ENCODE data around the gene R3HDM4. TPM values are rescaled to one million over a fixed set of nuclear protein-coding genes. Genes with fewer than 3 reads are reported as not detected.

R3HDM4 gene
- total and polyA plus RNA-seq, 9 of the 15 experiments (the other 6 are each of a cell fraction or from before 2014, with no cell fraction given) = 3.2 to 154 (median 59.0) TPM

DNA sequence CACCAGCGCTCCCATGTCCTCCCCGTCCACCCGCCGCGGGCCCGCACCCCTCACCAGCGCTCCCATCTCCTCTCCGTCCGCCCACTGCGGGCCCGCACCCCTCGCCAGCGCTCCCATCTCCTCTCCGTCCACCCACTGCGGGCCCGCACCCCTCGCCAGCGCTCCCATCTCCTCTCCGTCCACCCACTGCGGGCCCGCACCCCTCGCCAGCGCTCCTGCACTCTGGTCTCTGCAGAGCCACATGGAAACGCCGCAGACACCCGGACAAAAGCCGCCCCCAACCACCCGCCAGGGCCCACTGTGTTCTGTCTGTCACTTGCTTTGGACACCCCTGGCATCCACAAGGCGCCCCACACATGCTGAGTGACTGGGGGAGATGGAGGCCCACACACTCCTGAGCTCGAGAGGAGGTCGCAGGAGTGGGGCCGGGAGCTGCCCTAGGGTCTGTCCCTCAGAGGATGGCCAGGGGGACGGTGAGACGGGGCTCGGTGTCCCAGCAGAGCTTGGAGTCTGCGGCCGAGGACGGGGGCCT lies 46.2 kb downstream of the R3HDM4 start (continued):
- no peak for TF ChIP-seq ESRRB (CRISPR knock-in tag; IDR thresholded peaks at IDR 0.05; ENCODE audit: borderline replicate concordance)
- TF ChIP-seq FOXM1 (IDR thresholded peaks at IDR 0.05; ENCODE audit: low read depth) = no peak
- TF ChIP-seq FOXM1 (CRISPR knock-in tag; IDR thresholded peaks at IDR 0.05; ENCODE audit: low read depth) = no peak
- TF ChIP-seq ZNF696 (CRISPR knock-in tag; conservative IDR thresholded peaks at IDR 0.05) = no peak
- no peak for TF ChIP-seq KLF13 (tag; IDR thresholded peaks at IDR 0.05; ENCODE audit: borderline replicate concordance, low read depth)
- TF ChIP-seq ZEB2 (IDR thresholded peaks at IDR 0.05) = no peak
- no peak for TF ChIP-seq ZNF717 (CRISPR knock-in tag; IDR thresholded peaks at IDR 0.05)
- no peak for TF ChIP-seq ZNF121 (CRISPR knock-in tag; conservative IDR thresholded peaks at IDR 0.05)
- TF ChIP-seq ZFX (CRISPR knock-in tag; IDR thresholded peaks at IDR 0.05) = no peak
- no peak for TF ChIP-seq NCOR1 (IDR thresholded peaks at IDR 0.05)
- no peak for TF ChIP-seq ZNF124 (CRISPR knock-in tag; IDR thresholded peaks at IDR 0.05)
- TF ChIP-seq, protein P1, sequence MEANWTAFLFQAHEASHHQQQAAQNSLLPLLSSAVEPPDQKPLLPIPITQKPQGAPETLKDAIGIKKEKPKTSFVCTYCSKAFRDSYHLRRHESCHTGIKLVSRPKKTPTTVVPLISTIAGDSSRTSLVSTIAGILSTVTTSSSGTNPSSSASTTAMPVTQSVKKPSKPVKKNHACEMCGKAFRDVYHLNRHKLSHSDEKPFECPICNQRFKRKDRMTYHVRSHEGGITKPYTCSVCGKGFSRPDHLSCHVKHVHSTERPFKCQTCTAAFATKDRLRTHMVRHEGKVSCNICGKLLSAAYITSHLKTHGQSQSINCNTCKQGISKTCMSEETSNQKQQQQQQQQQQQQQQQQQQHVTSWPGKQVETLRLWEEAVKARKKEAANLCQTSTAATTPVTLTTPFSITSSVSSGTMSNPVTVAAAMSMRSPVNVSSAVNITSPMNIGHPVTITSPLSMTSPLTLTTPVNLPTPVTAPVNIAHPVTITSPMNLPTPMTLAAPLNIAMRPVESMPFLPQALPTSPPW (CRISPR knock-in tag; IDR thresholded peaks at IDR 0.05) = no peak
- no peak for TF ChIP-seq NCOA4 (IDR thresholded peaks at IDR 0.05; ENCODE audit: partially characterized antibody)
- TF ChIP-seq YBX1 (IDR thresholded peaks at IDR 0.05) = no peak
- TF ChIP-seq RBM22 (IDR thresholded peaks at IDR 0.05; ENCODE audit: low read depth, low read length, poor library complexity, severe bottlenecking) = peak; percentile 72
- TF ChIP-seq, protein P2, sequence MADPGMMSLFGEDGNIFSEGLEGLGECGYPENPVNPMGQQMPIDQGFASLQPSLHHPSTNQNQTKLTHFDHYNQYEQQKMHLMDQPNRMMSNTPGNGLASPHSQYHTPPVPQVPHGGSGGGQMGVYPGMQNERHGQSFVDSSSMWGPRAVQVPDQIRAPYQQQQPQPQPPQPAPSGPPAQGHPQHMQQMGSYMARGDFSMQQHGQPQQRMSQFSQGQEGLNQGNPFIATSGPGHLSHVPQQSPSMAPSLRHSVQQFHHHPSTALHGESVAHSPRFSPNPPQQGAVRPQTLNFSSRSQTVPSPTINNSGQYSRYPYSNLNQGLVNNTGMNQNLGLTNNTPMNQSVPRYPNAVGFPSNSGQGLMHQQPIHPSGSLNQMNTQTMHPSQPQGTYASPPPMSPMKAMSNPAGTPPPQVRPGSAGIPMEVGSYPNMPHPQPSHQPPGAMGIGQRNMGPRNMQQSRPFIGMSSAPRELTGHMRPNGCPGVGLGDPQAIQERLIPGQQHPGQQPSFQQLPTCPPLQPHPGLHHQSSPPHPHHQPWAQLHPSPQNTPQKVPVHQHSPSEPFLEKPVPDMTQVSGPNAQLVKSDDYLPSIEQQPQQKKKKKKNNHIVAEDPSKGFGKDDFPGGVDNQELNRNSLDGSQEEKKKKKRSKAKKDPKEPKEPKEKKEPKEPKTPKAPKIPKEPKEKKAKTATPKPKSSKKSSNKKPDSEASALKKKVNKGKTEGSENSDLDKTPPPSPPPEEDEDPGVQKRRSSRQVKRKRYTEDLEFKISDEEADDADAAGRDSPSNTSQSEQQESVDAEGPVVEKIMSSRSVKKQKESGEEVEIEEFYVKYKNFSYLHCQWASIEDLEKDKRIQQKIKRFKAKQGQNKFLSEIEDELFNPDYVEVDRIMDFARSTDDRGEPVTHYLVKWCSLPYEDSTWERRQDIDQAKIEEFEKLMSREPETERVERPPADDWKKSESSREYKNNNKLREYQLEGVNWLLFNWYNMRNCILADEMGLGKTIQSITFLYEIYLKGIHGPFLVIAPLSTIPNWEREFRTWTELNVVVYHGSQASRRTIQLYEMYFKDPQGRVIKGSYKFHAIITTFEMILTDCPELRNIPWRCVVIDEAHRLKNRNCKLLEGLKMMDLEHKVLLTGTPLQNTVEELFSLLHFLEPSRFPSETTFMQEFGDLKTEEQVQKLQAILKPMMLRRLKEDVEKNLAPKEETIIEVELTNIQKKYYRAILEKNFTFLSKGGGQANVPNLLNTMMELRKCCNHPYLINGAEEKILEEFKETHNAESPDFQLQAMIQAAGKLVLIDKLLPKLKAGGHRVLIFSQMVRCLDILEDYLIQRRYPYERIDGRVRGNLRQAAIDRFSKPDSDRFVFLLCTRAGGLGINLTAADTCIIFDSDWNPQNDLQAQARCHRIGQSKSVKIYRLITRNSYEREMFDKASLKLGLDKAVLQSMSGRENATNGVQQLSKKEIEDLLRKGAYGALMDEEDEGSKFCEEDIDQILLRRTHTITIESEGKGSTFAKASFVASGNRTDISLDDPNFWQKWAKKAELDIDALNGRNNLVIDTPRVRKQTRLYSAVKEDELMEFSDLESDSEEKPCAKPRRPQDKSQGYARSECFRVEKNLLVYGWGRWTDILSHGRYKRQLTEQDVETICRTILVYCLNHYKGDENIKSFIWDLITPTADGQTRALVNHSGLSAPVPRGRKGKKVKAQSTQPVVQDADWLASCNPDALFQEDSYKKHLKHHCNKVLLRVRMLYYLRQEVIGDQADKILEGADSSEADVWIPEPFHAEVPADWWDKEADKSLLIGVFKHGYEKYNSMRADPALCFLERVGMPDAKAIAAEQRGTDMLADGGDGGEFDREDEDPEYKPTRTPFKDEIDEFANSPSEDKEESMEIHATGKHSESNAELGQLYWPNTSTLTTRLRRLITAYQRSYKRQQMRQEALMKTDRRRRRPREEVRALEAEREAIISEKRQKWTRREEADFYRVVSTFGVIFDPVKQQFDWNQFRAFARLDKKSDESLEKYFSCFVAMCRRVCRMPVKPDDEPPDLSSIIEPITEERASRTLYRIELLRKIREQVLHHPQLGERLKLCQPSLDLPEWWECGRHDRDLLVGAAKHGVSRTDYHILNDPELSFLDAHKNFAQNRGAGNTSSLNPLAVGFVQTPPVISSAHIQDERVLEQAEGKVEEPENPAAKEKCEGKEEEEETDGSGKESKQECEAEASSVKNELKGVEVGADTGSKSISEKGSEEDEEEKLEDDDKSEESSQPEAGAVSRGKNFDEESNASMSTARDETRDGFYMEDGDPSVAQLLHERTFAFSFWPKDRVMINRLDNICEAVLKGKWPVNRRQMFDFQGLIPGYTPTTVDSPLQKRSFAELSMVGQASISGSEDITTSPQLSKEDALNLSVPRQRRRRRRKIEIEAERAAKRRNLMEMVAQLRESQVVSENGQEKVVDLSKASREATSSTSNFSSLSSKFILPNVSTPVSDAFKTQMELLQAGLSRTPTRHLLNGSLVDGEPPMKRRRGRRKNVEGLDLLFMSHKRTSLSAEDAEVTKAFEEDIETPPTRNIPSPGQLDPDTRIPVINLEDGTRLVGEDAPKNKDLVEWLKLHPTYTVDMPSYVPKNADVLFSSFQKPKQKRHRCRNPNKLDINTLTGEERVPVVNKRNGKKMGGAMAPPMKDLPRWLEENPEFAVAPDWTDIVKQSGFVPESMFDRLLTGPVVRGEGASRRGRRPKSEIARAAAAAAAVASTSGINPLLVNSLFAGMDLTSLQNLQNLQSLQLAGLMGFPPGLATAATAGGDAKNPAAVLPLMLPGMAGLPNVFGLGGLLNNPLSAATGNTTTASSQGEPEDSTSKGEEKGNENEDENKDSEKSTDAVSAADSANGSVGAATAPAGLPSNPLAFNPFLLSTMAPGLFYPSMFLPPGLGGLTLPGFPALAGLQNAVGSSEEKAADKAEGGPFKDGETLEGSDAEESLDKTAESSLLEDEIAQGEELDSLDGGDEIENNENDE (IDR thresholded peaks at IDR 0.05; ENCODE audit: low read depth, low read length) = no peak
- no peak for TF ChIP-seq JUND (IDR thresholded peaks at IDR 0.05; ENCODE audit: borderline replicate concordance, low read depth, low read length)
- no peak for TF ChIP-seq JUND (tag; IDR thresholded peaks at IDR 0.05; ENCODE audit: borderline replicate concordance, low read depth, low read length)

Measured in K562 (cell line).